Measurements from ENCODE around the gene SLFN5.

GRCh38 chr17:35214631-35215273 is 28.1 kb upstream of the SLFN5 start:
- no peak for TF ChIP-seq CTCF (conservative IDR thresholded peaks at IDR 0.05)
- no peak for TF ChIP-seq EZH2 (IDR thresholded peaks at IDR 0.05; ENCODE audit: low read depth)
